Esophagus muscularis mucosa (tissue), 4 donors: ENCODE data around the gene PPP2R5C. TPM values are rescaled to one million over a fixed set of nuclear protein-coding genes. Genes with fewer than 3 reads are reported as not detected.

ENCODE experiments used
- DNase-seq: peaks from one replicate; pipeline ENCODE4 v3.0.0-alpha.2; 2017; ENCODE audit errors: extremely low spot score
- H3K27ac ChIP-seq, 4 donors: fragments of 200-600 bp; sonication (generic); replicated peaks in 1 of 4; 1 replicate in 3 of 4; 2 replicates in 1 of 4; pipeline ENCODE4 v1.5.1; 2016 to 2019; ENCODE audit warnings: mild to moderate bottlenecking in 1 of 4
- H3K27me3 ChIP-seq, 4 donors: fragments of 200-600 bp; sonication (generic); one replicate each; pipeline versions ENCODE4 v1.5.1 to v1.6.0; 2016 to 2019
- H3K36me3 ChIP-seq, 4 donors: fragments of 200-600 bp; sonication (generic); one replicate each; pipeline ENCODE4 v1.5.1; 2016 to 2019
- H3K4me1 ChIP-seq, 4 donors: fragments of 200-600 bp; sonication (generic); one replicate each; pipeline ENCODE4 v1.5.1; 2016 to 2019
- H3K4me3 ChIP-seq, 4 donors: fragments of 200-600 bp; sonication (generic); 1 replicate in 2 of 4; 2 replicates in 2 of 4; pipeline ENCODE4 v1.5.1; 2016 to 2019; ENCODE audit warnings: mild to moderate bottlenecking in 4 of 4, moderate library complexity in 1 of 4
- H3K9me3 ChIP-seq, 4 donors: fragments of 200-600 bp; sonication (generic); 1 replicate in 3 of 4; 2 replicates in 1 of 4; pipeline ENCODE4 v1.5.1; 2016 to 2019
- CTCF ChIP-seq, 3 experiments: fragments of 200-600 bp in 2 of 3; fragments of 450-650 bp in 1 of 3; sonication (generic) in 2 of 3; IDR thresholded peaks; one replicate each; pipeline ENCODE4 v1.5.1; 2017 to 2019; ENCODE audit warnings: antibody characterized with exemption in 3 of 3, mild to moderate bottlenecking in 2 of 3, moderate library complexity in 1 of 3
- EP300 ChIP-seq: sonication (generic); formaldehyde crosslinking; IDR thresholded peaks from one replicate; pipeline ENCODE4 v1.6.1; 2017; ENCODE audit warnings: antibody characterized with exemption
- POLR2A ChIP-seq: fragments of 450-650 bp; IDR thresholded peaks from one replicate; pipeline ENCODE4 v1.6.1; 2017; ENCODE audit warnings: antibody characterized with exemption, moderate library complexity, mild to moderate bottlenecking, low read depth
- POLR2AphosphoS5 ChIP-seq, 2 donors: sonication (generic); formaldehyde crosslinking; IDR thresholded peaks; one replicate each; pipeline ENCODE4 v1.6.1; 2017; ENCODE audit warnings: antibody characterized with exemption in 2 of 2
- WGBS: methylation state at CpG from one replicate; pipeline ENCODE4 v1.1.5; 2018; 5-methylcytosine and 5-hydroxymethylcytosine counted together
- intact Hi-C: fragments of 100-400 bp; cut with DNase I; formaldehyde crosslinking; loops from one replicate; pipeline ENCODE4 v1.15.1; 2023
- total RNA-seq, 4 donors: library from RNA; depleted of rRNA; stranded (reverse); fragments of >200 nt; gene quantifications; one replicate each; pipeline versions ENCODE4 v1.1.0 to v1.2.1, GENCODE V29; 2016

Gene PPP2R5C
- total RNA-seq, 4 donors from 2014 or later = 103 to 142 (median 131) TPM

- DNase-seq = no peak
- Histone ChIP-seq H3K4me3 (no peak overlapping the region), H3K9me3 (no peaks in the 10 kb centered on the region), H3K27me3 (no peaks in the 10 kb centered on the region), H3K4me1 (peaks cover 0 to 4% (median 0%) of the 10 kb centered on the region in 4 donors), H3K27ac (no peak overlapping the region), H3K36me3 (peaks cover 57 to 100% (median 90%) of the 10 kb centered on the region in 4 donors)
- no peak for TF ChIP-seq POLR2AphosphoS5 (IDR thresholded peaks at IDR 0.05)
- TF ChIP-seq POLR2A = no peak
- TF ChIP-seq EP300 = no peak
- no peak for TF ChIP-seq CTCF (IDR thresholded peaks at IDR 0.05)
- WGBS = 97% methylated on average over 11 of the region's 11 CpGs
- intact Hi-C loops = no loop called here
These were observed 137.8 kb downstream of the PPP2R5C start for GRCh38 chr14:101899263-101899662.

GRCh38 chr14:101900253-101900652 is 138.7 kb downstream of the PPP2R5C start:
- Histone ChIP-seq H3K27me3 (no peaks in the 10 kb centered on the region), H3K36me3 (peaks cover 57 to 100% (median 91%) of the 10 kb centered on the region in 4 donors), H3K4me3 (no peak overlapping the region), H3K27ac (no peak overlapping the region), H3K4me1 (peaks cover 0 to 4% (median 0%) of the 10 kb centered on the region in 4 donors), H3K9me3 (no peaks in the 10 kb centered on the region)
- intact Hi-C loops = no loop called here
- 95% methylated on average over 10 of the region's 10 CpGs for WGBS
- no peak for TF ChIP-seq EP300
- TF ChIP-seq CTCF (IDR thresholded peaks at IDR 0.05) = no peak
- DNase-seq = no peak

- H3K27me3 ChIP-seq = no peaks in the 10 kb centered on the region
- H3K4me3 ChIP-seq = no peak overlapping the region
- TF ChIP-seq POLR2A = no peak
- TF ChIP-seq POLR2AphosphoS5 (IDR thresholded peaks at IDR 0.05) = no peak
- no peak for TF ChIP-seq CTCF (IDR thresholded peaks at IDR 0.05)
- no peaks in the 10 kb centered on the region for H3K9me3 ChIP-seq
- peaks cover 67 to 100% (median 94%) of the 10 kb centered on the region in 4 donors for H3K36me3 ChIP-seq
- H3K4me1 ChIP-seq = peaks cover 0 to 4% (median 0%) of the 10 kb centered on the region in 4 donors
- WGBS = 91% methylated on average over 13 of the region's 13 CpGs
- no peak for DNase-seq
- H3K27ac ChIP-seq = no peak overlapping the region
- intact Hi-C loops = no loop called here
These were observed 141.6 kb downstream of the PPP2R5C start for GRCh38 chr14:101903111-101903561.

GRCh38 chr14:101905614-101906013 is 144.1 kb downstream of the PPP2R5C start:
- Histone ChIP-seq H3K27me3 (no peaks in the 10 kb centered on the region), H3K4me1 (peaks cover 0 to 4% (median 0%) of the 10 kb centered on the region in 4 donors), H3K27ac (no peak overlapping the region), H3K9me3 (no peaks in the 10 kb centered on the region), H3K36me3 (peaks cover 79 to 100% (median 97%) of the 10 kb centered on the region in 4 donors), H3K4me3 (no peak overlapping the region)
- intact Hi-C loops = no loop called here
- 78% methylated on average over 9 of the region's 9 CpGs for WGBS
- no peak for DNase-seq
- no peak for TF ChIP-seq CTCF (IDR thresholded peaks at IDR 0.05)
- TF ChIP-seq POLR2A = no peak
- no peak for TF ChIP-seq POLR2AphosphoS5 (IDR thresholded peaks at IDR 0.05)
- TF ChIP-seq EP300 = no peak

GRCh38 chr14:101906645-101907044 is 145.1 kb downstream of the PPP2R5C start:
- no peaks in the 10 kb centered on the region for H3K27me3 ChIP-seq
- intact Hi-C loops = no loop called here
- TF ChIP-seq CTCF (IDR thresholded peaks at IDR 0.05) (no peak), EP300 (no peak), POLR2AphosphoS5 (IDR thresholded peaks at IDR 0.05) (no peak), POLR2A (no peak)
- H3K9me3 ChIP-seq = no peaks in the 10 kb centered on the region
- H3K27ac ChIP-seq = no peak overlapping the region
- H3K4me1 ChIP-seq = peaks cover 0 to 4% (median 0%) of the 10 kb centered on the region in 4 donors
- WGBS = 90% methylated on average over 7 of the region's 7 CpGs
- peaks cover 69 to 100% (median 94%) of the 10 kb centered on the region in 4 donors for H3K36me3 ChIP-seq
- H3K4me3 ChIP-seq = no peak overlapping the region
- no peak for DNase-seq
